ENCODE results near the gene STK17B. TPM values are rescaled to one million over a fixed set of nuclear protein-coding genes. Genes with fewer than 3 reads are reported as not detected.

The STK17B gene
- polyA plus RNA-seq, 2 of the 4 experiments (the other 2 are of a cell fraction) = 4.0 to 9.2 TPM

- no peak for FAIRE-seq
- DNase-seq (ENCODE audit: low read depth in 1 of 2, low spot score in 1 of 2) = no peak
- 80% methylated on average over 1 of the region's 1 CpG for WGBS (ENCODE audit: missing lambda C conversion rate)
- ChIA-PET POLR2A (no interaction called here), CTCF (no interaction called here)
- no peak for ATAC-seq
- H3K27ac ChIP-seq = no peak overlapping the region
- H3K4me2 ChIP-seq = no peak overlapping the region
- H3K4me3 ChIP-seq = no peak overlapping the region
- no peaks in the 10 kb centered on the region for H3K4me1 ChIP-seq
- H3K9me3 ChIP-seq = no peaks in the 10 kb centered on the region
- no peak for TF ChIP-seq CEBPB (IDR thresholded peaks at IDR 0.05)
- TF ChIP-seq HMGXB4 (CRISPR knock-in tag; IDR thresholded peaks at IDR 0.05; ENCODE audit: borderline replicate concordance) = no peak
- TF ChIP-seq JUN (IDR thresholded peaks at IDR 0.05) = no peak
These were observed 35.4 kb upstream of the STK17B start for GRCh38 chr2:196206804-196207203.

DNA sequence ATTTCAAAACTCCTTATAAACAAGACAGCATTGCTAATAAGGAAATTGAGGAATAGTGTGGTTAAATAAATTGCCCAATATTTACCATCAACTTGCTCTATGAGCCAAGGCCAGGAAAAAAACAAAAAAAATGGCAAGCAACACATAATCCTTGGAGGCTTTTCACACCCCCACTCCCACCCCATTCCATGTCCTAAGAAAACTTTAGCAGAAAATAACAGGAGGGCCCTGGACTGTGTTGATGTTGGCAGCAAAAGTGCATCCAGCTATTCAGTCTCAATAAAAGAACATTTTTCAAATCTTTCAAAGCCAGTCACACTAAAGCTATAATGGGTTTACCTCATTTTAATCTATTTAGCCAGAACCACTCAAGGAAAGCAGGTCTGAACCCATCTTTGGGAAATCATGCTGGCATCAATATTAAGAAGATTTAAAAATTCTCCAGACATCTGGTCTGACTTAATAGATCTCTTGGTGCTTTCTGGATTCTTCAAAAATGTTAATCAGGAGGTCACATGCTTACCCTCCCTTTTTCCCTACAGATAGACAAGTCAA, 34.6 kb upstream of the STK17B start:
- ATAC-seq (no peak), FAIRE-seq (no peak), DNase-seq (ENCODE audit: low read depth in 1 of 2, low spot score in 1 of 2) (no peak)
- CTCF ChIA-PET = no interaction called here
- H3K27ac ChIP-seq = no peak overlapping the region
- H3K9me3 ChIP-seq = no peaks in the 10 kb centered on the region
- POLR2A ChIA-PET = no interaction called here
- no peak overlapping the region for H3K4me2 ChIP-seq
- no peak overlapping the region for H3K4me3 ChIP-seq
- TF ChIP-seq JUNB (IDR thresholded peaks at IDR 0.05) = no peak
- TF ChIP-seq MYC (IDR thresholded peaks at IDR 0.05; ENCODE audit: borderline replicate concordance, low read length) = no peak
- no peak for TF ChIP-seq KDM5A (IDR thresholded peaks at IDR 0.05)
- TF ChIP-seq TP53 (CRISPR knock-in tag; IDR thresholded peaks at IDR 0.05) = no peak
- TF ChIP-seq, protein P1, sequence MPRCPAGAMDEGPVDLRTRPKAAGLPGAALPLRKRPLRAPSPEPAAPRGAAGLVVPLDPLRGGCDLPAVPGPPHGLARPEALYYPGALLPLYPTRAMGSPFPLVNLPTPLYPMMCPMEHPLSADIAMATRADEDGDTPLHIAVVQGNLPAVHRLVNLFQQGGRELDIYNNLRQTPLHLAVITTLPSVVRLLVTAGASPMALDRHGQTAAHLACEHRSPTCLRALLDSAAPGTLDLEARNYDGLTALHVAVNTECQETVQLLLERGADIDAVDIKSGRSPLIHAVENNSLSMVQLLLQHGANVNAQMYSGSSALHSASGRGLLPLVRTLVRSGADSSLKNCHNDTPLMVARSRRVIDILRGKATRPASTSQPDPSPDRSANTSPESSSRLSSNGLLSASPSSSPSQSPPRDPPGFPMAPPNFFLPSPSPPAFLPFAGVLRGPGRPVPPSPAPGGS (IDR thresholded peaks at IDR 0.05) = no peak
- TF ChIP-seq MAFK (IDR thresholded peaks at IDR 0.05; ENCODE audit: partially characterized antibody) = no peak
- TF ChIP-seq RCOR1 (IDR thresholded peaks at IDR 0.05; ENCODE audit: low read depth, low read length) = no peak
- no peak for TF ChIP-seq SREBF2 (IDR thresholded peaks at IDR 0.05)
- no peak for TF ChIP-seq NFE2L2 (conservative IDR thresholded peaks at IDR 0.05; ENCODE audit: low read length)
- no peak for TF ChIP-seq HEYL (CRISPR knock-in tag; IDR thresholded peaks at IDR 0.05)
- TF ChIP-seq CHD2 (IDR thresholded peaks at IDR 0.05; ENCODE audit: low read length, partially characterized antibody) = no peak
- TF ChIP-seq EHMT2 (IDR thresholded peaks at IDR 0.05; ENCODE audit: low read depth) = no peak
- TF ChIP-seq TFCP2L1 (CRISPR knock-in tag; IDR thresholded peaks at IDR 0.05) = no peak
- TF ChIP-seq ATOH8 (CRISPR knock-in tag; IDR thresholded peaks at IDR 0.05; ENCODE audit: low read depth) = no peak
- TF ChIP-seq EP300 (IDR thresholded peaks at IDR 0.05) = no peak
- no peaks in the 10 kb centered on the region for H3K4me1 ChIP-seq

DNA sequence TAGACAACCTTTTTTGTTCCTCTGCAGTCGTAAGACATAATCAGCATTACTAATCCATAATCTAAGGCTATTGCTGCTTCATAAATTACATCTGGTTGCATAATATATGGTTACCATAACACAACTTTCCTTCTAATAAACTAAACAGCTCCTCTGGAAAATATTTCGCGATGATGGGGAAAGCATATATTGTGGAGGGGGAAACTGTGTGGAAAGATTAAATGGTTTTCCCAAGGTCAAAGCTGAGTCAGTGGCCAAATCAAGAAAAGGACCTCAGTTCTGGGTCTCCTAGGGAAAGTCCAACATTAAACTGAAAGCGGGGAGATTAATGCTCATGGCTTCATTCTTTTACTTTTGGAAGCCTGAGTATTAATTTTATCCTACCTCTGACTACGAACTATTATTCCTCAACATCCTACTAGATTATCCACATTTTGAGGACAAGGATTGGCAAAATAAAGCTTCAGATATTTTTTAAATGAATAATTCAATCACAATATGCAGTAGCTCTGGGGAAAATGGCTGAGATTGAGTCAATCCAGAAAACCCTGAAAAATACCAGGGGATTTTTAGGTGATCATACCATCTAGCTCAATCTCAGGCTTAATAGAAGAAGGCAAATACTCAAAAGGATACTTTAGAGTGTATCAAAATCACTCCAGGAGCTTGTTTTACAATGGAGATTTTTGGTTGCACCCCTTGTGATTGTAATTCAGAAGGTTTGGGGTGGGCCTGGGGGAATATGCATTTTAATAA, 33.8 kb upstream of the STK17B start:
- CTCF ChIA-PET = no interaction called here
- Histone ChIP-seq H3K9me3 (no peaks in the 10 kb centered on the region), H3K4me3 (no peak overlapping the region), H3K27ac (no peak overlapping the region), H3K4me1 (no peaks in the 10 kb centered on the region), H3K4me2 (no peak overlapping the region)
- no peak for TF ChIP-seq JUNB (IDR thresholded peaks at IDR 0.05)
- no peak for TF ChIP-seq CBX2 (IDR thresholded peaks at IDR 0.05; ENCODE audit: borderline replicate concordance, low read depth)
- TF ChIP-seq ZC3H11A (IDR thresholded peaks at IDR 0.05) = no peak
- TF ChIP-seq KDM5A (IDR thresholded peaks at IDR 0.05) = no peak
- TF ChIP-seq JUN (IDR thresholded peaks at IDR 0.05) = no peak
- no peak for TF ChIP-seq NFE2L2 (conservative IDR thresholded peaks at IDR 0.05; ENCODE audit: low read length)
- no peak for TF ChIP-seq MYC (IDR thresholded peaks at IDR 0.05; ENCODE audit: borderline replicate concordance, low read length)
- no peak for TF ChIP-seq NR3C1 (IDR thresholded peaks at IDR 0.05)
- no peak for TF ChIP-seq EHF (CRISPR knock-in tag; IDR thresholded peaks at IDR 0.05)
- TF ChIP-seq BHLHE40 (IDR thresholded peaks at IDR 0.05; ENCODE audit: low read depth, low read length) = no peak
- no peak for TF ChIP-seq CEBPB (IDR thresholded peaks at IDR 0.05)
- no peak for TF ChIP-seq CHD2 (IDR thresholded peaks at IDR 0.05; ENCODE audit: low read length, partially characterized antibody)
- TF ChIP-seq HDAC2 (IDR thresholded peaks at IDR 0.05) = no peak
- no peak for TF ChIP-seq E2F6 (IDR thresholded peaks at IDR 0.05; ENCODE audit: borderline replicate concordance, low read depth)
- no peak for TF ChIP-seq RNF2 (IDR thresholded peaks at IDR 0.05; ENCODE audit: borderline replicate concordance, low read depth)
- DNase-seq (ENCODE audit: low read depth in 1 of 2, low spot score in 1 of 2) (no peak), FAIRE-seq (no peak), ATAC-seq (no peak)
- POLR2A ChIA-PET = no interaction called here
- WGBS (ENCODE audit: missing lambda C conversion rate) = 70% methylated on average over 5 of the region's 5 CpGs

All from A549 (cell line).